RPMI7951 (cell line): ENCODE data around the gene RUNX3. TPM values are rescaled to one million over a fixed set of nuclear protein-coding genes. Genes with fewer than 3 reads are reported as not detected.
"Not testable (repeated sequence)": the region's sequence is repeated elsewhere in the genome, so short reads cannot be mapped to it uniquely, and the experiment has no call there.

ENCODE experiments used
- DNase-seq: peaks from one replicate; pipeline ENCODE4 v3.0.0-alpha.2; 2012; ENCODE audit warnings: low read depth
- total RNA-seq: library from RNA; depleted of rRNA; stranded (reverse); fragments of >200 nt; shearing (Covaris generic); gene quantifications from 2 replicates; pipeline ENCODE4 v1.2.3, GENCODE V29; 2014

RUNX3 gene
- total RNA-seq, 1 experiment from 2014 or later, result 9.5 TPM

DNA sequence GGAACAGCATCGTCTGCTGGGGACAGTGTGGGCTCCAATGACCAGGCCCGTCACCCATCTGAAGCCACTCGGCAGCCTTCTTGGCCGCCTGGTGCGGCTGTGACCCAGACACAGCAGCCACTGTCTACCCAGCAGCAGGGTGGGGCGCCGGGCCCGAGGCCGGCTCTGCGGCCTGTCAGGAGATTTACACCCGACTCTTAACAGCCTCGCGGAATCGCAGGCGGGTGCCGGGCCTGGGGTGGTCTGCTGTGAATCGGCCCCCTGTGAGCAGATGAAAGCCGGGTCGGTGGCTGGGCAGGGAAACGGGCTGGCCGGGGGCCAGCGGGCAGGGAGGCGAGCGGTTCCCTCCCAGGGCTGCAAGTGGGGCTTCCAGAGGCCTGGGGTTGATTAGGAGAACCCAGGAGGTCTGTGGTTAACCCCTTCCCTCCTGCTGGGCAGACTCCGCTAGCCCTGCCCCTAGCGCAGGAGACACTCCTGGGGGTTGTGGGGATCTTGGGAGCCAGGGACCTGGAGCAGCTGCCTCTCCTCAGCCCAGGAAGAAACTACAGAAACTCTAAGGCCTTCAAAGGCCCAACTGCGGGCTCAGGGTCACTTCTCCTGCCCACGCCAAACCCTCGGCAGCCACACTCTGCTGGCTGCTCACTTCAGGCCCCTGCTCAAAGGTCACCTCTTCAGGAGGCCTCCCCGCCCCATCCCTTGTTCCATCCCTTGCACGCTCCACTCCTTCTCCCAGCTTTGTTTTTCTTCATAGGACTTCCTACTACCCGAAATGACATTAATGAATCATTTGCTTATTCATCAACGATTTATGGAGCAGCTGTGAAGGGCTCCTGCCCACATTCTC, 15.6 kb downstream of the RUNX3 start:
- DNase-seq, result peak; percentile 95

GRCh38 chr1:24913616-24914225, 16.4 kb downstream of the RUNX3 start:
- no peak for DNase-seq

GRCh38 chr1:24913274-24913604, 16.8 kb downstream of the RUNX3 start:
- no peak for DNase-seq

DNA sequence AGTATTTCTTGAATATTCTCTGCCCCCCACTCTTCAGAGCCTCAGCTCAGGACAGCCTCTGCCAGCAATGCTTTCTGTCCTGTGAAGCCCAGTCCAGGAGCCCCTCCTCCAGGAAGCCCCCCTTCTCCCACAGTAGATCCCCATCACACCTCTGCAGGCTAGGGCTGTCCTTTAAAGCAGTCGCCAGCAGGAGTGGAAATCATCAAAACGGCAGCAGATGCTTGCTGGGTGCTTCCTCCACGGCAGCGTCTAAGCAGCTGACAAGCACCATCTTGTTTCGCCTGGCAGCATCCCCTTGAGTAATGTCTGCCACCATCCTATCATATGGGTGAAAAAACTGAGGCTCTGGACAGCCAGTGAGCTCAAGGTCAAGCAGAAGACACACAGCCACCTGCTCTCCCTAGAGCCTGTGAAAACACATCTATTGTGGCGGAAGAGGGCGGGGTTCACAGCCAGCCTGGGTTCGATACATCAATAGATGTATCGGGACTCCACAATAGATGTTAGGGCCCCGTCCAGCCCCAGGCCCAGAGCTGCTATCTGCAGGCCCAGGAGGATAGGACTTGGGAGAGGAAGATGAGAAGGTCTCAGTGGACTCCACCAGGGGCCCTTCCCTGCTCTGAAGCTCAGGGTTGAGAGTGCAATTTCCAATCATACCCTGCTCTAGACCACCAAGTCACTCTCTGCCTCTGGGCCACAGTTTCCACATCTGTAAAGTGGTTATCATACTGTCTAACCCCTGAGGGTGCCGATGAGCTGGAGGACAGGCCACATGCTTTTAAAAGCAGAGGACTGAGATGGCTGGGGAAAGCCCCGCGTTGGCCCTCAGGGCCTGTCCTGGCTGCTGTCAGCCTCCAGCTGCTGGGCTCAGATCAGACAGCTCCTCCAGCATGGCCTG, 17.5 kb downstream of the RUNX3 start:
- peak; percentile 87 for DNase-seq

- DNase-seq, result no peak
Observed at GRCh38 chr1:24911651-24912155, 18.4 kb downstream of the RUNX3 start.

- peak; percentile 90 for DNase-seq
Observed at GRCh38 chr1:24910751-24911650, 19.1 kb downstream of the RUNX3 start.

- DNase-seq, result no peak
Observed at GRCh38 chr1:24910210-24910609, 19.9 kb downstream of the RUNX3 start.

GRCh38 chr1:24909388-24909898, 20.6 kb downstream of the RUNX3 start:
- no peak for DNase-seq

DNA sequence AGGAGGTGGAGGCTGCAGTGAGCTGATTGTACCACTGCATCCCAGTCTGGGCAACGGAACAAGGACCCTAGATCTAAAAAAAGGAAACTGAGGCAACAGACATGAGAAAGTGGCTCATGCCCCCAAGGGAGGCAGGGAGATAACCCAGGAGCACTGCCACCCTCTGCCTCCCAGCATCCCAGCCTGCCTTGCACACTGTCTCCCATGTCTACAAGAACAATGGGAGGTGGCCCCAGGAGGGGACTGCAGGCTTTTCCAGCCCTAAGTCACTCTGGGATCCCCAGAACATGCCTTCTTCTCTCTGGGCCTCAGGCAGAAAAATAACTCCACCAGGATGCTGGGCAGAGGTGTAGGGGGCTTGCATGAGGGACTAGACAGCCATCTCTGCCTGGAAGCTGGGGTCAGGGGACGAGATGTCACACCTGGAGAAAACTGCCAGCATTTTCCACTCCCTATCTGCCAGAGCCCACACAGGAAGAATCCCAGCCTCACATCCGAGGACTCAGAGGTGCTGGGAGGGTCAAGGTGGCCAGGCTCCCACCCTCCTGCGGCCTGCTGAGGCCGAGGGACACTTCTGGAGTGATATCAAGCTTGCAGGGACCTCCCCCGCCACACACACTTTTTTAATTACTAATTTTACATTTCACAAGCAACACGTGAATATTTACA, 21.4 kb downstream of the RUNX3 start:
- DNase-seq, result no peak

DNA sequence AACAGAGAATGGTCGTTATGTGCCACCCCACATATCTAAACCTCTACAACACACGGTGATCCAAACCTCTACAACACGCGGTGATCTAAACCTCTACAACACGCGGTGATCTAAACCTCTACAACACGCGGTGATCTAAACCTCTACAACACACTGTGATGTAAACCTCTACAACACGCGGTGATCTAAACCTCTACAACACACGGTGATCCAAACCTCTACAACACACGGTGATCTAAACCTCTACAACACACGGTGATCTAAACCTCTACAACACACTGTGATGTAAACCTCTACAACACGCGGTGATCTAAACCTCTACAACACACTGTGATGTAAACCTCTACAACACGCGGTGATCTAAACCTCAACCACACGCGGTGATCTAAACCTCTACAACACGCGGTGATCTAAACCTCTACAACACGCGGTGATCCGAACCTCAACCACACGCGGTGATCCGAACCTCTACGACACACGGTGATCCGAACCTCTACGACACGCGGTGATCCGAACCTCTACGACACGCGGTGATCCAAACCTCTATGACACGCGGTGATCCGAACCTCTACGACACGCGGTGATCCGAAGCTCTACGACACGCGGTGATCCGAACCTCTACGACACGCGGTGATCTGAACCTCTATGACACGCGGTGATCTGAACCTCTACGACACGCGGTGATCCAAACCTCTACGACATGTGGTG, 22.3 kb downstream of the RUNX3 start:
- not testable (repeated sequence) for DNase-seq

- DNase-seq, result no peak
Observed at GRCh38 chr1:24906760-24907490, 23.2 kb downstream of the RUNX3 start.

DNA sequence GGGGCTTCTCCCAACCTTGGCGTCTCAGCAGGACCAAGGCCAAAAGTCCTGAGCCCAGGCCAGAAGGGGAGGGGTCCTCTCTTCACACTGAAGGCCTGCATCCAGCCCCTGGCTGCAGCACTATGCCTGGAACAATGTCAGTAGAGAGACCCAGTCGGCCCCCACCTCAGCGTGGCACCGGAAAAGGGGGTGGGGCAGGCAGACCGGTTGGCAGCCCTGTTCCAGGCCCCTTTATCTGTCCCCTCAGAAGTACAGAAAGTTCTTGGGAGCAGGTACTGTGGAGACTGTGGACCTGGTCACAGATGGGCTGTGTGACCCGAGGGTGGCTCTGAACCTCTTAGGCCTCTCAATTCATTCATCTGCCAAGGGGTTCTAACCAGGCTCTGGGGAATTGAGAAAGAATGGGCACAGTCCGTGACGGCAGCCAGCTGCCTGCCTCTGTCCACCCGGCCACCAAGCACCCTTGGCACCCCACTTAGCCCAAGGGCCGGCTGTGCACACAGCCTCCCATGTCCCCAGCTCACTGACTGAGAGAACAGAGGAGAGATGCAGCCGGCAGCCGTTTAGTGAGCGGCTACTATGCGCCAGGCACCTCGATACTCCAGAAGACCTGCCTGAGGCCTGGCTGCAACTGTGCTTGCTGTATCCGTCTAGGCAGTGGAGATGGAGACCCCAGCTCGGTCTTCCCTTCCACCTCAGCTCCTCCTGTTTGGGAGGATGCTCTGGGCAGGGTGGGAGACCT, 23.9 kb downstream of the RUNX3 start:
- DNase-seq, result no peak

DNA sequence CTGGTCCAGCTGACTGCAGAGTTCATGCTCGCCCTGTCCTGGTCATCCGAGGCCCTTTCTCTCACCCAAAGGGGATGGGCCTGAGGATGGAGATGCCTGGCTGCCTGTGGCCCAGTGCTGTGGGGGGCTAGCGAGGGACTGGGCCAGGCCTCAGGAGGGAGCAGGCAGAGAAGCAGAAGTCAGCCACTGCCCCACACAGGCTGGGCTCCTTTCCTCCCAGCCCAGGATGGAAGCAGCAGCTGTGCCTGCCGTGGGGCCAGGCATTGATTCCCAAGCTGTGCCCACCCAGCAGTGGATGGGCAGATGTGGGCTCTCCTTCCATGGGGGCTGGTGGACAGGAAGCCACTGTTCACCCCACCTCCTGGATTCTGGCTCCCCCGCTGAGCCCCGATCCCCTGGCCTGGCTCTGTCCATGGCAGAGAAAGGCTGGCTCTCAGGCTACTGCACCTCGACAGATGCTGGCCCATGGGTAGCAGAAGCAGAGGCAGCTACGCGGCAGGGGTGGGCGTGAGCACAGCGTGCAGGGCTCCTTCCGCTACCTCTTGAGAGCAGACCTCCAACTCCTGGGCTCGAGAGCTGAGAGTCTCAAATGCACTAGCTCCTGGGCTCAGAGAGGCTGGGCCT, 24.6 kb downstream of the RUNX3 start:
- DNase-seq, result no peak

- DNase-seq, result no peak
Observed at GRCh38 chr1:24904731-24905354, 25.2 kb downstream of the RUNX3 start.

GRCh38 chr1:24903955-24904730, 25.9 kb downstream of the RUNX3 start:
- DNase-seq, result no peak

- DNase-seq, result no peak
Observed at GRCh38 chr1:24903560-24903954, 26.5 kb downstream of the RUNX3 start.
